Neural cell (in vitro differentiated cells): ENCODE data around the gene KIFAP3. TPM values are rescaled to one million over a fixed set of nuclear protein-coding genes. Genes with fewer than 3 reads are reported as not detected.

ENCODE experiments used
- H2AFZ ChIP-seq: fragments of 200-600, 300-800 bp; sonication (generic), shearing (Covaris generic); 2 replicates; pipeline ENCODE4 v1.6.0; 2014; ENCODE audit warnings: low read depth, mild to moderate bottlenecking, antibody characterized with exemption, low read length, moderate library complexity
- H3F3A ChIP-seq: fragments of 200-600 bp; shearing (Covaris generic); 2 replicates; pipeline ENCODE4 v1.6.1; 2016; ENCODE audit warnings: mild to moderate bottlenecking, moderate library complexity, mixed read lengths, antibody characterized with exemption, low read length; ENCODE audit not compliant: insufficient read depth, poor library complexity, severe bottlenecking
- H3K27ac ChIP-seq: fragments of 200-600, 300-800 bp; sonication (generic), shearing (Covaris generic); 2 replicates; pipeline ENCODE4 v1.5.1; 2014; ENCODE audit warnings: mild to moderate bottlenecking, low read length, moderate library complexity
- H3K27me3 ChIP-seq: fragments of 300-800, 200-600 bp; sonication (generic), shearing (Covaris generic); 2 replicates; pipeline ENCODE4 v1.6.0; 2014; ENCODE audit warnings: mild to moderate bottlenecking, low read depth, low read length, moderate library complexity; ENCODE audit not compliant: insufficient read depth
- H3K36me3 ChIP-seq: fragments of 300-800, 200-600 bp; sonication (generic), shearing (Covaris generic); 2 replicates; pipeline ENCODE4 v1.5.1; 2014; ENCODE audit warnings: mild to moderate bottlenecking, antibody characterized with exemption, low read length, moderate library complexity; ENCODE audit not compliant: insufficient read depth
- H3K4me2 ChIP-seq: fragments of 300-800, 200-600 bp; sonication (generic), shearing (Covaris generic); 2 replicates; pipeline ENCODE4 v1.6.0; 2014; ENCODE audit warnings: mild to moderate bottlenecking, low read length
- H3K4me3 ChIP-seq: fragments of 300-800, 200-600 bp; sonication (generic), shearing (Covaris generic); 2 replicates; pipeline ENCODE4 v1.5.1; 2014; ENCODE audit warnings: mild to moderate bottlenecking, low read length, moderate library complexity
- H3K79me2 ChIP-seq: fragments of 200-600 bp; shearing (Covaris generic); replicated peaks from 2 replicates; pipeline ENCODE4 v1.6.0; 2014; ENCODE audit warnings: mild to moderate bottlenecking, low read length, moderate library complexity; ENCODE audit not compliant: insufficient read depth
- H3K9ac ChIP-seq: fragments of 300-800, 200-600 bp; sonication (generic), shearing (Covaris generic); 2 replicates; pipeline ENCODE4 v1.6.1; 2016; ENCODE audit warnings: mild to moderate bottlenecking, low read length, mixed read lengths
- H3K9me2 ChIP-seq: fragments of 200-600 bp; shearing (Covaris generic); 2 replicates; pipeline ENCODE4 v1.6.1; 2016; ENCODE audit warnings: mild to moderate bottlenecking, low read length, mixed read lengths; ENCODE audit not compliant: insufficient read depth
- H3K9me3 ChIP-seq: fragments of 200-600, 300-800 bp; sonication (generic), shearing (Covaris generic); 2 replicates; pipeline ENCODE4 v1.6.1; 2016; ENCODE audit warnings: mild to moderate bottlenecking, mixed run types, low read length, moderate library complexity, mixed read lengths
- H4K20me1 ChIP-seq: fragments of 200-600 bp; shearing (Covaris generic); 2 replicates; pipeline ENCODE4 v1.6.1; 2016; ENCODE audit warnings: mild to moderate bottlenecking, mixed run types; ENCODE audit not compliant: insufficient read depth
- CTCF ChIP-seq: fragments of 450-650 bp; IDR thresholded peaks from 2 replicates; pipeline ENCODE4 v1.5.1; 2014; ENCODE audit warnings: antibody characterized with exemption, mild to moderate bottlenecking, moderate library complexity; ENCODE audit not compliant: poor library complexity, severe bottlenecking
- EP300 ChIP-seq: fragments of 450-650 bp; conservative IDR thresholded peaks from 2 replicates; pipeline ENCODE4 v1.6.1; 2014; ENCODE audit warnings: antibody characterized with exemption, mild to moderate bottlenecking, moderate library complexity; ENCODE audit not compliant: poor library complexity, severe bottlenecking
- EZH2 ChIP-seq: fragments of 200-600, 300-800 bp; shearing (Covaris generic), sonication (generic); IDR thresholded peaks from 2 replicates; pipeline ENCODE4 v1.6.1; 2014; ENCODE audit warnings: antibody characterized with exemption, low read length, borderline replicate concordance, mild to moderate bottlenecking; ENCODE audit not compliant: insufficient read depth, poor library complexity, severe bottlenecking
- MXI1 ChIP-seq: fragments of 450-650 bp; conservative IDR thresholded peaks from 2 replicates; pipeline ENCODE4 v1.6.1; 2014; ENCODE audit warnings: antibody characterized with exemption, mild to moderate bottlenecking; ENCODE audit not compliant: poor library complexity, severe bottlenecking
- POLR2AphosphoS5 ChIP-seq: IDR thresholded peaks from 2 replicates; pipeline ENCODE4 v1.6.1; 2012
- RAD21 ChIP-seq: fragments of 450-650 bp; conservative IDR thresholded peaks from 2 replicates; pipeline ENCODE4 v1.6.1; 2014; ENCODE audit warnings: antibody characterized with exemption, mild to moderate bottlenecking, moderate library complexity
- REST ChIP-seq: IDR thresholded peaks from 2 replicates; pipeline ENCODE4 v1.6.1; 2012; ENCODE audit warnings: borderline replicate concordance
- SMC3 ChIP-seq: fragments of 450-650 bp; conservative IDR thresholded peaks from 2 replicates; pipeline ENCODE4 v1.6.1; 2014; ENCODE audit warnings: antibody characterized with exemption, mild to moderate bottlenecking, moderate library complexity; ENCODE audit not compliant: poor library complexity
- TAF1 ChIP-seq: IDR thresholded peaks from 2 replicates; pipeline ENCODE4 v1.6.1; 2012; ENCODE audit warnings: low read depth
- polyA plus RNA-seq: library from polyadenylated mRNA; depleted of rRNA; stranded (reverse); fragments of >200 nt; gene quantifications from 2 replicates; pipeline ENCODE4 v1.2.3, GENCODE V29; 2014

The KIFAP3 gene
- polyA plus RNA-seq, 1 donor from 2014 or later, result 256 TPM

GRCh38 chr1:170076199-170076598 lies 1.7 kb upstream of the KIFAP3 start:
- Histone ChIP-seq H3K27ac (no peak overlapping the region), H3F3A (peaks cover 6% of the 10 kb centered on the region), H3K27me3 (no peaks in the 10 kb centered on the region), H3K79me2 (peaks cover 31% of the 10 kb centered on the region), H3K4me2 (no peak overlapping the region), H3K9me3 (peaks cover 8% of the 10 kb centered on the region), H3K9ac (no peak overlapping the region), H3K4me3 (no peak overlapping the region), H3K36me3 (no peaks in the 10 kb centered on the region), H2AFZ (no peak overlapping the region), H3K9me2 (no peaks in the 10 kb centered on the region), H4K20me1 (no peaks in the 10 kb centered on the region)
- TF ChIP-seq SMC3, result no peak
- TF ChIP-seq MXI1, result no peak
- no peak for TF ChIP-seq POLR2AphosphoS5
- TF ChIP-seq CTCF, result no peak
- TF ChIP-seq REST, result no peak
- TF ChIP-seq TAF1, result no peak
- TF ChIP-seq RAD21, result no peak
- no peak for TF ChIP-seq EP300
- no peak for TF ChIP-seq EZH2

GRCh38 chr1:170075186-170075585 lies 691 bp upstream of the KIFAP3 start:
- Histone ChIP-seq H2AFZ (peak overlapping the region; percentile 99), H3K27ac (no peak overlapping the region), H3F3A (peaks cover 6% of the 10 kb centered on the region), H3K9ac (peak overlapping the region; percentile 91), H3K79me2 (peaks cover 41% of the 10 kb centered on the region), H4K20me1 (no peaks in the 10 kb centered on the region), H3K9me3 (peaks cover 17% of the 10 kb centered on the region), H3K27me3 (no peaks in the 10 kb centered on the region), H3K36me3 (no peaks in the 10 kb centered on the region), H3K4me2 (no peak overlapping the region), H3K9me2 (no peaks in the 10 kb centered on the region), H3K4me3 (peak overlapping the region; percentile 86)
- TF ChIP-seq CTCF, result no peak
- no peak for TF ChIP-seq RAD21
- no peak for TF ChIP-seq TAF1
- no peak for TF ChIP-seq SMC3
- no peak for TF ChIP-seq EP300
- no peak for TF ChIP-seq POLR2AphosphoS5
